AG10803 (cell line): ENCODE data around the gene CMPK1.
A peak's percentile ranks its signal among the peaks of the same experiment; 100 is the strongest.

Experiments
- DNase-seq: peaks from one replicate; pipeline ENCODE4 v3.0.0; 2010; ENCODE audit warnings: low read depth
- H3K4me3 ChIP-seq: 2 replicates; pipeline ENCODE4 v1.5.1; 2011; ENCODE audit warnings: mild to moderate bottlenecking, low read length, control low read depth
- CTCF ChIP-seq: conservative IDR thresholded peaks from 2 replicates; pipeline ENCODE4 v1.5.1; 2011; ENCODE audit warnings: mild to moderate bottlenecking, low read length, control low read depth, inconsistent platforms

CMPK1 gene

GRCh38 chr1:47331875-47332274 lies 1.7 kb upstream of the CMPK1 start:
- DNase-seq: no peak
- no peak overlapping the region for H3K4me3 ChIP-seq
- no peak for TF ChIP-seq CTCF

DNA sequence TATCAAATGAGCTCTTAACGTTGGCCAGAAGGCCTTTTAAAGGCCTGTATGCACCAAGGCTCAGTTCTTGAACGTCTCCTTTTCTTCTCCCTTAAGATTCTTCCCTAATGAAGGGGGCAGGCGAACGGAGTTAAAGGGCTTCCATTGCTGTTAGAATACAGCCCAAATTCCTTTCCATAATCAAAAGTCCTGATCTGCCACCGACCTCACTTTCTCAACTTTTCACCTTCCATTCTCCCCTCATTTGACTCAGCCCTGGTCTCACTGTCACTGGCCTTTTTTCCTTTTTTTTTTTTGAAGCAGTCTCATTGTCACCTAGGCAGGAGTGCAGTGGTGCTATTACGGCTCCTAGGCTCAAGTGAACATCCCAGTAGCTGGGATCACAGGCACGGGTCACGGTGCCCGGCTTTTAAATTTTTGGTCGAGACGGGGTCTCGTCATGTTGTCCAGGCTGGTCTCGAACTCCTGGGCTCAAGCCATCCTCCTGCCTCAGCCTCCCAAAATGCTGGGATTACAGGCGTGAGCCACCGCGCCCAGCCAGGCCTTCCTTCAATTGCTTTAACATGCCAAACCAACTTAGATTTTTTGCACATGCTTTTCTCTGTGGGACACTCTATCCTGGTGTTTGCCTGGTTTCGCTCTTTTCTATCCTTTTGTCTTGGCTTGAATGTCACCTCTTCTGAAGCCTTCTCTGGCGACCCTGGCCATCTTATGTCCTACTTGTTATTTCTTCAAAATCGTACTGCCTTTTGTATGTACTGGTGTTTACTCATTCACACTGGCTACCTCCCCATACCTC lies 612 bp upstream of the CMPK1 start:
- no peak for DNase-seq
- peak overlapping the region; percentile 76 for H3K4me3 ChIP-seq
- no peak for TF ChIP-seq CTCF

DNA sequence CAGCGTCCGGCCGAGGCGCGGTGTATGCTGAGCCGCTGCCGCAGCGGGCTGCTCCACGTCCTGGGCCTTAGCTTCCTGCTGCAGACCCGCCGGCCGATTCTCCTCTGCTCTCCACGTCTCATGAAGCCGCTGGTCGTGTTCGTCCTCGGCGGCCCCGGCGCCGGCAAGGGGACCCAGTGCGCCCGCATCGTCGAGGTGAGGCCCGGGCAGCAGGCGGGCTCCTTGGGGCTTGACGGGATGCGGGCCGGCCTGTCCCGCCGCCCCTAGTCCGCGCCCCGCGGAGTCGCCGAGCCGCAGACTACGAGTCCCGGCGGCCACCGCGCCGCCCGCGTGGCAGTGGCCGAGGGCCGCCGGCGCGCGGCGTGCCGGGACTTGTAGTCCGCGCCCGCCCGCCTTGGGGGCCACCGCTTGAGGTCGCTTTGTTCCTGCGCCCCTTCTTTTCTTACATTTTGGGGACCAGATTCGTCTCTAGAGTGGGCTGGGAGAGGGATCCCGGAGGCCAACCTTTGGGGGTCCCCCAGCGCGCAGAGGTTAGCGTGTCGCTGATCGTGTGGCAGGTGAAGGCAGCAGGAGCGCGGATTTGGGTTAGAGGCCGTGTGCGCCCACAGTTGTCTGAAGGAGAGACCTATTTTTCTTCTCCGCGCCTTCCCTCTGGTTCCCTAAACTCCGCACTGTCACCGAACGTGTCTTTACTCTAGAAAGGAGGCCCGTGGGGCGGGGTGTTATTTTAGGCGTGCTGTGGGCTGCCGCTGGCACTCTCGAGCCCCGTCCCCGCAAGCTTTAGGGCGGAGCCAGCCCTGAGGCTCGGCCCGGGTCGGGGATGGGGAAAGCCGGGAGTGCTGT lies 553 bp downstream of the CMPK1 start:
- peak; percentile 75 for DNase-seq
- TF ChIP-seq CTCF: peak; percentile 26
- H3K4me3 ChIP-seq: peak overlapping the region; percentile 94

- peak overlapping the region; percentile 94 for H3K4me3 ChIP-seq
- TF ChIP-seq CTCF: no peak
- no peak for DNase-seq
Measured at GRCh38 chr1:47334765-47335435, 1.3 kb downstream of the CMPK1 start.

GRCh38 chr1:47337350-47337749 lies 3.8 kb downstream of the CMPK1 start:
- no peak for TF ChIP-seq CTCF
- H3K4me3 ChIP-seq: no peak overlapping the region
- no peak for DNase-seq

DNA sequence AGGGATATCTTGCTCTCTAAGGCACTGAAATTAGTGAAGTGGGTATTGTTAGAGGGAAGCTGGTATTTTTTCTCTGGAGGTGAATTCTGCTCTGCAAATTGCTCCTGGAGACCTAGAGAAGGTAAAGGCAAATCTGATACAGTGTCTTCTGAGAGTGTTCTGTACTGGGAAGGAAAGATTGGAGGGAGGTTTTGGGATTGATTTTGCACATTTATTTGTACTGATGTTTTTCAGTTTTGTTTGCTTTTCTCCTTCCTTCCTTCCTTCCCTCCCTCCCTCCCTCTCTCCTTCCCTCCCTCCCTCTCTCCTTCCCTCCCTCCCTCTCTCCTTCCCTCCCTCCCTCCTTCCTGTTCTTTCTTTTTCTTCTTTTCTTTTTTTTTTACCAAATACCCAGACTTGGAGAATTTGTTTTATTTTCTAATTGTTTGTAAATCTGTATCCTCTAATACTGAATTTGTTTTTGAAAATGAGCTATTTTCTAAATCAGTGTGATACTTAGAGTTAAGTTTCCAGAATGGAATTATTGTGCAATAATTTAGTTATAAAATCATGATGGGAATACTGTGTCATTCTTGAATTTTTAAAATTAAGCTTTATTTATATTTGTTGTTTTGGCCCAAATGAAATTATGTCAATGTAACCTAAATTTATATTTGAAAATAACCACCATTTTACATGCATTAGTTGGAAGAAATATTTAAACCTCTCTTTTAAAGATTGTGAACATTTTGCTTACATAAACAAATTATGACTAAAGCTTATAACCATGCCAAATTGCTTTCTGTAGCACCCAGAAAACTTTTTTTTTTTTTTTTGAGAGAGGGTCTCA lies 4.9 kb downstream of the CMPK1 start:
- H3K4me3 ChIP-seq: no peak overlapping the region
- no peak for DNase-seq

More for the DNA sequence above, 4.9 kb downstream of the CMPK1 start:
- TF ChIP-seq CTCF: no peak
